Neural cell (in vitro differentiated cells): Measurements from ENCODE around the gene CTSH.

ENCODE experiments used
- EP300 ChIP-seq: fragments of 450-650 bp; conservative IDR thresholded peaks from 2 replicates; pipeline ENCODE4 v1.6.1; 2014; ENCODE audit warnings: antibody characterized with exemption, mild to moderate bottlenecking, moderate library complexity; ENCODE audit not compliant: poor library complexity, severe bottlenecking
- REST ChIP-seq: IDR thresholded peaks from 2 replicates; pipeline ENCODE4 v1.6.1; 2012; ENCODE audit warnings: borderline replicate concordance
- TF ChIP-seq, protein P1 (sequence below): fragments of 450-650 bp; IDR thresholded peaks from 2 replicates; pipeline ENCODE4 v1.5.1; 2014; ENCODE audit warnings: antibody characterized with exemption, mild to moderate bottlenecking, moderate library complexity; ENCODE audit not compliant: poor library complexity, severe bottlenecking

DNA sequence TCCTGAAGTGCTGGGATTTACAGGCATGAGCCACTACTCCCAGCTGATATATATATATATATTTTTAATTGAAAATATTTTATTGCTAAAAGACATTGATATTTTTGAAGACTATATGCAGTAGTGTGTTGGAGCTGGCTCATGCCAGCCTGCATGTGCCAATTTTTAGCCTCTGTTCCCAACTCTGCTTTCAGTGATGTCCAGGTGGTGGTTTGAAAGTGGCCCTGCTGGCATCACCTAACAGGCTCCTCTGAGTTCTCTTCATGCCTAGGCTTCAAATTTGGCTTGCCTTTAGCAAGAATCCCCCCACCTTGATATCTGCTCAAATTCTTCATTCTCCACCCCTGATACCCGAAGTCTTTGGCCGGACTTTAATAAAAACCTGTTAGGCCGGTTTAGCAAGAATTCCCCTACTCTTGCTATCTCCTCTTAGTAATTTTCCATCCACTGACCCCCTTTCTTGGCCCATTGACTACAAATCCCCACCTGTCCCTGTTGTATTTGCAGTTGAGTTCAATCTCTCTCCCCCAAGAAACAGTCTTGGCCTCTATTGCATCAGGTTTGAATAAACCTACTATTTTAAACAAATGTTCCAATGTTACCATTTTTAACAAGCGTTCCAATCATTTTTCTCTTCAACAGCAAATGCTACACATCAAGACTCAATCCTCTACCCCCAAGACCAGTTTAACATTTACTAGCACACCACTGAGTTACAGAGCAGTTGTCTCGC is 23.9 kb upstream of the CTSH start:
- no peak for TF ChIP-seq REST
- TF ChIP-seq, protein P1, sequence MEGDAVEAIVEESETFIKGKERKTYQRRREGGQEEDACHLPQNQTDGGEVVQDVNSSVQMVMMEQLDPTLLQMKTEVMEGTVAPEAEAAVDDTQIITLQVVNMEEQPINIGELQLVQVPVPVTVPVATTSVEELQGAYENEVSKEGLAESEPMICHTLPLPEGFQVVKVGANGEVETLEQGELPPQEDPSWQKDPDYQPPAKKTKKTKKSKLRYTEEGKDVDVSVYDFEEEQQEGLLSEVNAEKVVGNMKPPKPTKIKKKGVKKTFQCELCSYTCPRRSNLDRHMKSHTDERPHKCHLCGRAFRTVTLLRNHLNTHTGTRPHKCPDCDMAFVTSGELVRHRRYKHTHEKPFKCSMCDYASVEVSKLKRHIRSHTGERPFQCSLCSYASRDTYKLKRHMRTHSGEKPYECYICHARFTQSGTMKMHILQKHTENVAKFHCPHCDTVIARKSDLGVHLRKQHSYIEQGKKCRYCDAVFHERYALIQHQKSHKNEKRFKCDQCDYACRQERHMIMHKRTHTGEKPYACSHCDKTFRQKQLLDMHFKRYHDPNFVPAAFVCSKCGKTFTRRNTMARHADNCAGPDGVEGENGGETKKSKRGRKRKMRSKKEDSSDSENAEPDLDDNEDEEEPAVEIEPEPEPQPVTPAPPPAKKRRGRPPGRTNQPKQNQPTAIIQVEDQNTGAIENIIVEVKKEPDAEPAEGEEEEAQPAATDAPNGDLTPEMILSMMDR: no peak
- no peak for TF ChIP-seq EP300
